ENCODE results near the gene ST6GALNAC3.
"Not testable (repeated sequence)": the region's sequence is repeated elsewhere in the genome, so short reads cannot be mapped to it uniquely, and the experiment has no call there.

Gene ST6GALNAC3

GRCh38 chr1:76084029-76084627, 9.6 kb downstream of the ST6GALNAC3 start:
- no peak for FAIRE-seq
- no peak for TF ChIP-seq POLR2A (IDR thresholded peaks at IDR 0.05; ENCODE audit: low read depth, low read length)
- no peak for DNase-seq (ENCODE audit: insufficient read length, low spot score)

GRCh38 chr1:76084685-76085084, 10.1 kb downstream of the ST6GALNAC3 start:
- FAIRE-seq (no peak), DNase-seq (ENCODE audit: insufficient read length, low spot score) (no peak)
- no peak for TF ChIP-seq POLR2A (IDR thresholded peaks at IDR 0.05; ENCODE audit: low read depth, low read length)

- no peak for TF ChIP-seq POLR2A (IDR thresholded peaks at IDR 0.05; ENCODE audit: low read depth, low read length)
- no peak for FAIRE-seq
- no peak for DNase-seq (ENCODE audit: insufficient read length, low spot score)
Measured at GRCh38 chr1:76086109-76086508, 11.6 kb downstream of the ST6GALNAC3 start.

GRCh38 chr1:76086597-76086996, 12.1 kb downstream of the ST6GALNAC3 start:
- FAIRE-seq (no peak), DNase-seq (ENCODE audit: insufficient read length, low spot score) (no peak)
- TF ChIP-seq POLR2A (IDR thresholded peaks at IDR 0.05; ENCODE audit: low read depth, low read length), result no peak

- DNase-seq (ENCODE audit: insufficient read length, low spot score), result no peak
- FAIRE-seq, result no peak
- TF ChIP-seq POLR2A (IDR thresholded peaks at IDR 0.05; ENCODE audit: low read depth, low read length), result no peak
Measured at GRCh38 chr1:76090283-76091203, 16.0 kb downstream of the ST6GALNAC3 start.

GRCh38 chr1:76092812-76093211, 18.3 kb downstream of the ST6GALNAC3 start:
- no peak for FAIRE-seq
- TF ChIP-seq POLR2A (IDR thresholded peaks at IDR 0.05; ENCODE audit: low read depth, low read length), result no peak
- DNase-seq (ENCODE audit: insufficient read length, low spot score), result no peak

- DNase-seq (ENCODE audit: insufficient read length, low spot score), result no peak
- no peak for TF ChIP-seq POLR2A (IDR thresholded peaks at IDR 0.05; ENCODE audit: low read depth, low read length)
- FAIRE-seq, result no peak
Measured at GRCh38 chr1:76093522-76094312, 19.2 kb downstream of the ST6GALNAC3 start.

- no peak for TF ChIP-seq POLR2A (IDR thresholded peaks at IDR 0.05; ENCODE audit: low read depth, low read length)
- DNase-seq (ENCODE audit: insufficient read length, low spot score) (no peak), FAIRE-seq (no peak)
Measured at GRCh38 chr1:76095802-76096201, 21.3 kb downstream of the ST6GALNAC3 start.

GRCh38 chr1:76097064-76097463, 22.5 kb downstream of the ST6GALNAC3 start:
- not testable (repeated sequence) for FAIRE-seq; DNase-seq (ENCODE audit: insufficient read length, low spot score)

- FAIRE-seq (no peak), DNase-seq (ENCODE audit: insufficient read length, low spot score) (no peak)
- TF ChIP-seq POLR2A (IDR thresholded peaks at IDR 0.05; ENCODE audit: low read depth, low read length), result no peak
Measured at GRCh38 chr1:76098845-76099244, 24.3 kb downstream of the ST6GALNAC3 start.

GRCh38 chr1:76101548-76101947, 27.0 kb downstream of the ST6GALNAC3 start:
- DNase-seq (ENCODE audit: insufficient read length, low spot score) (no peak), FAIRE-seq (no peak)
- no peak for TF ChIP-seq POLR2A (IDR thresholded peaks at IDR 0.05; ENCODE audit: low read depth, low read length)

GRCh38 chr1:76102046-76102445, 27.5 kb downstream of the ST6GALNAC3 start:
- no peak for TF ChIP-seq POLR2A (IDR thresholded peaks at IDR 0.05; ENCODE audit: low read depth, low read length)
- FAIRE-seq (no peak), DNase-seq (ENCODE audit: insufficient read length, low spot score) (no peak)

GRCh38 chr1:76103034-76103433, 28.5 kb downstream of the ST6GALNAC3 start:
- FAIRE-seq (no peak), DNase-seq (ENCODE audit: insufficient read length, low spot score) (no peak)
- TF ChIP-seq POLR2A (IDR thresholded peaks at IDR 0.05; ENCODE audit: low read depth, low read length), result no peak

GRCh38 chr1:76105372-76105771, 30.8 kb downstream of the ST6GALNAC3 start:
- FAIRE-seq, result no peak
- no peak for DNase-seq (ENCODE audit: insufficient read length, low spot score)
- no peak for TF ChIP-seq POLR2A (IDR thresholded peaks at IDR 0.05; ENCODE audit: low read depth, low read length)

Data from H54 (cell line).